WERI-Rb-1 (cell line): Measurements from ENCODE around the gene TTC9C.

Experiments used
- DNase-seq: peaks from one replicate; pipeline ENCODE4 v3.0.0-alpha.2; 2020
- H3K27ac ChIP-seq: fragments of 250-450 bp; sonication (Bioruptor Pico); 2 replicates; pipeline ENCODE4 v1.5.1; 2020; ENCODE audit warnings: mild to moderate bottlenecking, moderate library complexity
- H3K27me3 ChIP-seq: fragments of 250-450 bp; sonication (Bioruptor Pico); 2 replicates; pipeline ENCODE4 v1.5.1; 2021; ENCODE audit warnings: mild to moderate bottlenecking, low read depth, moderate library complexity; ENCODE audit not compliant: insufficient read depth, severe bottlenecking
- H3K36me3 ChIP-seq: fragments of 250-450 bp; sonication (Bioruptor Pico); 2 replicates; pipeline ENCODE4 v1.5.1; 2020; ENCODE audit warnings: mild to moderate bottlenecking, moderate library complexity
- H3K4me3 ChIP-seq: 2 replicates; pipeline ENCODE4 v1.5.1; 2011; ENCODE audit warnings: low read depth, mild to moderate bottlenecking, control low read depth, low read length
- H3K9me3 ChIP-seq: fragments of 250-450 bp; sonication (Bioruptor Pico); 2 replicates; pipeline ENCODE4 v1.5.1; 2021; ENCODE audit warnings: mild to moderate bottlenecking, moderate library complexity; ENCODE audit not compliant: severe bottlenecking
- CTCF ChIP-seq: IDR thresholded peaks from 2 replicates; pipeline ENCODE4 v1.5.1; 2011; ENCODE audit warnings: low read depth, mild to moderate bottlenecking, control low read depth, inconsistent platforms, low read length

Gene TTC9C

DNA sequence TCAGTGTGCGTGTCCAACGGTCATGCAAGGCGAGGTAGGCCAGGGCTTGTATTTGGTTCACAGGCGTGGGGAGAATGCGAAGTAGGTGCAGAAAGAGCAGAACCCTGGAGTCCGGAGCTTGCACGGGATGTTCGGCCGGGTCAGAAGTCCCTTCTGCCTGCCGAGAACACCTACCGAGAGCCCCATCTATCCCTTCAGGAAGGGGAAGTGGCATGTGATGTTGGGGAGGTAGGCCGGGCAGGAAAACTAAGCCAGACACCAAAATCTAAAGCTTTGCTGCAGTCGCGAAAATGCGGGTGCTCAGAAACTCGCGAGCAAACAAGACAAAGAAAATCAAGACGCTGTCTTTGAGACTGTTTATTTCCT, 42.5 kb downstream of the TTC9C start:
- Histone ChIP-seq H3K27me3 (no peaks in the 10 kb centered on the region), H3K9me3 (no peaks in the 10 kb centered on the region), H3K4me3 (peak overlapping the region; percentile 70), H3K27ac (peak overlapping the region; percentile 92), H3K36me3 (peaks cover 33% of the 10 kb centered on the region)
- peak; percentile 26 for DNase-seq
- no peak for TF ChIP-seq CTCF

GRCh38 chr11:62771144-62772021, 43.1 kb downstream of the TTC9C start, which contains the start of gene TAF6L:
TSS of gene TAF6L (plus strand) at chr11:62771396. CDS start at chr11:62775784, 4,388 bp downstream.
- Histone ChIP-seq H3K27ac (peak within 1 kb of the TSS; percentile 92), H3K9me3 (no peaks in the 10 kb centered on the region), H3K27me3 (no peaks in the 10 kb centered on the region), H3K36me3 (peaks cover 34% of the 10 kb centered on the region), H3K4me3 (peak within 1 kb of the TSS; percentile 70)
- no peak for TF ChIP-seq CTCF
- DNase-seq = peak; percentile 97

DNA sequence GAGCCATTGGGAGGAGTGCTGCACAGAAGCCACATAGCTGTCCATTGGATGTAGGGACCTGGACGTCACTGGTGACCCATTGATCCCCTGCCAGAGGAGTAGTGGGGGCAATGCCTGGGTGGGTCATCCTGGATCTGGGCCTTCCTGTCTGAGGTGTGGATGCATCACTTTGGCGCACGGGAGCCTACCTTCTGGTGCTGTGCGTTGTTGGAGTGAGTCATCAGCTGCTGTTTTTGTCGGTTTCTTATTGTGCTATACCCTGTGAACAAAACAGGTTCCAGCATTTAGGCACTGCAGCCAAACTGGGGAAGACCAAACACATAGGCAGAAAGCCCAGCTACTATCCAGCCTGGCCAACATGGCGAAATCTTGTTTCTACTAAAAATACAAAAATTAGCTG, 46.1 kb downstream of the TTC9C start:
- H3K36me3 ChIP-seq = peaks cover 45% of the 10 kb centered on the region
- H3K4me3 ChIP-seq = no peak overlapping the region
- DNase-seq = no peak
- H3K9me3 ChIP-seq = no peaks in the 10 kb centered on the region
- no peaks in the 10 kb centered on the region for H3K27me3 ChIP-seq
- H3K27ac ChIP-seq = no peak overlapping the region
- TF ChIP-seq CTCF = no peak

DNA sequence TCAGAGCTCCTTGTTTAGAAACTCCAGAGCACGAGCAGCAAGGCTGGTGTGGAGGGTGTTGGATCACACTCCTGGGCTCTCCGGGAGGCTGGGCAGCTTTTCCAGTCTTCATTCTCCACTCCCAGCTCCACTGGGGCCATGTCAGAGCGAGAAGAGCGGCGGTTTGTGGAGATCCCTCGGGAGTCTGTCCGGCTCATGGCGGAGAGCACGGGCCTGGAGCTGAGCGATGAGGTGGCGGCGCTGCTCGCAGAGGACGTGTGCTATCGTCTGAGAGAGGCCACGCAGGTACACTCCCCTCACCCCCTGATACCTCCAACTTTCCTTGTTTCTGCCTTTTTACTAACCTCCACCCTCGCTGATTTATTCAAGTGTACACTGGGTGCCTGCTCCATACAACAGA, 47.4 kb downstream of the TTC9C start:
- TF ChIP-seq CTCF = no peak
- Histone ChIP-seq H3K27ac (no peak overlapping the region), H3K4me3 (no peak overlapping the region), H3K9me3 (no peaks in the 10 kb centered on the region), H3K36me3 (peaks cover 51% of the 10 kb centered on the region), H3K27me3 (no peaks in the 10 kb centered on the region)
- DNase-seq = no peak

GRCh38 chr11:62777389-62777788, 49.1 kb downstream of the TTC9C start:
- no peaks in the 10 kb centered on the region for H3K27me3 ChIP-seq
- DNase-seq = no peak
- H3K27ac ChIP-seq = no peak overlapping the region
- H3K36me3 ChIP-seq = peaks cover 54% of the 10 kb centered on the region
- H3K4me3 ChIP-seq = no peak overlapping the region
- no peak for TF ChIP-seq CTCF
- H3K9me3 ChIP-seq = no peaks in the 10 kb centered on the region

- H3K36me3 ChIP-seq = peaks cover 57% of the 10 kb centered on the region
- TF ChIP-seq CTCF = no peak
- H3K27ac ChIP-seq = no peak overlapping the region
- H3K9me3 ChIP-seq = no peaks in the 10 kb centered on the region
- no peaks in the 10 kb centered on the region for H3K27me3 ChIP-seq
- DNase-seq = no peak
- no peak overlapping the region for H3K4me3 ChIP-seq
Observed at GRCh38 chr11:62778441-62778840, 50.2 kb downstream of the TTC9C start.
